ENCODE data around the gene ARHGAP44.

ARHGAP44 gene

GRCh38 chr17:12898110-12898509, 108.8 kb downstream of the ARHGAP44 start:
- DNase-seq (ENCODE audit: low read depth) = no peak

- DNase-seq (ENCODE audit: low read depth) = no peak
These were observed 110.3 kb downstream of the ARHGAP44 start for GRCh38 chr17:12899604-12900003.

DNA sequence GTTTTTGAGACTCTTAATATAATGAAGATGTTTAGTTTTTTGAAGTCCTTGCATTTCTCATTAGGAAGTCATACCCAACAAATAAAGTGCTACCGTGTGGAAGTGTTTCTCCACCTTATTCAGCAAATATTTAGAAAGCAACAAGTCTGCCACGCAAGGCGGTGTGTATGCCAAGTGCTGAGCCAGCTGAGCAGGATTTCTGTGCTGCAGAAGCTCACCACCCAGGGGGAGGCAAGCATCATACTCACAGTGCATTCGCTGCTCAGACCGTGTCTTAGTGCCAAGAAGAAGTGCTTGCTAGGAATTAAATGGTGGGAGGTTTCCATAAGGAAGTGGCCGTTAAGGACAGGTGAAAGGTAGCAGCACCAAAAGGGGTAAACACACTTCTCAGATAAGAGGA, 111.2 kb downstream of the ARHGAP44 start:
- DNase-seq (ENCODE audit: low read depth) = no peak

GRCh38 chr17:12902046-12902445, 112.7 kb downstream of the ARHGAP44 start:
- DNase-seq (ENCODE audit: low read depth) = no peak

DNA sequence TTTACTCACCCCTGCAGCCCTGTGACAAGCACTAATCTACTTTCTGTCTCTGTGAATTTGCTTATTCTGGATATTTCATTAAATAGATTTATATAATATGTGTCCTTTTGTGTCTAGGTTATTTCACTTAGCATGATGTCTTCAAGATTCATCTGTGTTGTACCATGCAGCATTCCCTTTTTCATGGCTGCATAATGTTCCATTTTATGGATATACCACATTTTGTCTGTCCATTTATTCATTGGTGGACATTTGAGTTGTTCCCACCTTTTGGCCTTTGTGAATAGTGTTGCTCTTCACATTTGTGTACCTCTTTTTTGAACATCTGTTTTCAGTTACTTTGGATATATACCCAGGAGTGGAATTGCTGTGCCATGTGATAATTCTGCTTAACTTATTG, 118.2 kb downstream of the ARHGAP44 start:
- no peak for DNase-seq (ENCODE audit: low read depth)

DNA sequence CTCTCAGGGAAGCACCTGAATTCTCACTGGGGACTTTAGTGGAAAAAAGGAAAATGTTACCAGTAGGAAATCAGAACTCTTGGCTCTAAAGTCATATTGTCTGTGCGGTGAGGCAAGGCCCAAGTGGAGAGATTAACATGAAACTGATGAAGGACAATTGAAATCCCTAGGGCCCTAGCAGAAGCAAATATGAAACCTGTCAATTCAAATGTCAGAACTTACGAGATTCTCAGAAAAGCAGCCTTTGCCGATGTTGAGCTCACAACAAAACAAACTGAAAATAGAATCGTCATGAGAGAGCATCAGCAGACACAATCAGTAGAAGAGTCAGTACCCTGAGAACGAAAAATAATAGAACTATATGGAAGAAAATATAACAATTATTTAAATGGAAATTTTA, 119.7 kb downstream of the ARHGAP44 start:
- DNase-seq (ENCODE audit: low read depth) = no peak

DNA sequence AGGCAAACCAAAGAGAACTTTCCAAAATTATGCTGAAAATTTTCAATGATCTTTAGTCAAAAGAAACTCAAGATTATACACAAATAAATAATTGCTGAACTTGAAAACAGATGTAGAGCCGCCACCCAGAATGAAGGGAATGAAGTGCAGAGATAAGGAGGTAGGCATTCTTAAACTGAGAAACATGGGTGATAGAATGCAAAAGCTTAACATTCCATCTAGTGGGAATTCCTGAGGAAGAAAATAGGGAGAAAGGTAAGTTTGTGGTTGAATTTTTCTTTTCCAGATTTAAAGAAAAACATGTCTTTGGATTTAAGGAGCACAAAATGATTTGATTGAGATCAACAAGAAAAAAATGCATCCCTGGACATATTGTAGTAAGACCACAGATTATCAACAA, 120.2 kb downstream of the ARHGAP44 start:
- DNase-seq (ENCODE audit: low read depth) = no peak

- no peak for DNase-seq (ENCODE audit: low read depth)
These were observed 121.9 kb downstream of the ARHGAP44 start for GRCh38 chr17:12911239-12911638.

DNA sequence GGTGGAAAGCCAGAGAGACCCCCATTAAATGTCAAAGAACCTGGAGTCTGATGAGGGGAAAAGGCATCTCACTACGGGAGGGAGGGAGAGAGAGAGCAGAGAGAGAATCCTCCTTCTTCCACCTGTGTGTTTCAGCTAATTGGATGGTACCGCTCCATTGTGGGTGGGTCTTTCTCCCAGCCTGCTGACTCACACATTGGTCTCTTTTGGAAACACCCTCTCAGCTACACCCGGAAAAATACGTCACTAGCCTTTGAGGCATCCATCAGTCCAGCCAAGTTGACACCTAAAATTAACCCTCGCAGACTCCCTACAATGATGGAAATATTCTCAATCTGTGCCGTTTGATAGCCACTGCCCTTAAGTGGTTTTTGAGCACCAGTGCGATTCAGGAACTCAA, 128.1 kb downstream of the ARHGAP44 start:
- no peak for DNase-seq (ENCODE audit: low read depth)

- DNase-seq (ENCODE audit: low read depth) = no peak
These were observed 128.8 kb downstream of the ARHGAP44 start for GRCh38 chr17:12918142-12918541.

- DNase-seq (ENCODE audit: low read depth) = no peak
These were observed 132.8 kb downstream of the ARHGAP44 start for GRCh38 chr17:12922120-12922519.

DNA sequence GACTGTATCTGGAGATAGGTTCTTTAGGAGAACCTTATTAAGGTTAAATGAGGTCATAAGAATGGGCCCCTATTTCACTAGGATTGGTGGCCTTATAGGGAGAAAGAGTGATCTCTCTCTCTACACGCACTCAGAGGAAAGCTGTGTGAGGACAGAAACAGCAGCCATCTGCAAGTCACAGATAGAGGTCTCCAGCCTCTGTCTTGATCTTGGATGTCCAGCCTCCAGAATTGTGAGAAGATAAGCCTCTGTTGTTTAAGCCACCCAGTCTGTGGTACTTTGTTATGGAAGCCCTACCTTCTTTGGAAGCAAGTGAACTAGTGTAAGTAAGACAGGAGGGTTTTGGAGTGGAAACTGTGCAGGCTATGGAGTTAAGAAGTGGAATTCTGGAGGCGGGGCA, 135.3 kb downstream of the ARHGAP44 start:
- no peak for DNase-seq (ENCODE audit: low read depth)

DNA sequence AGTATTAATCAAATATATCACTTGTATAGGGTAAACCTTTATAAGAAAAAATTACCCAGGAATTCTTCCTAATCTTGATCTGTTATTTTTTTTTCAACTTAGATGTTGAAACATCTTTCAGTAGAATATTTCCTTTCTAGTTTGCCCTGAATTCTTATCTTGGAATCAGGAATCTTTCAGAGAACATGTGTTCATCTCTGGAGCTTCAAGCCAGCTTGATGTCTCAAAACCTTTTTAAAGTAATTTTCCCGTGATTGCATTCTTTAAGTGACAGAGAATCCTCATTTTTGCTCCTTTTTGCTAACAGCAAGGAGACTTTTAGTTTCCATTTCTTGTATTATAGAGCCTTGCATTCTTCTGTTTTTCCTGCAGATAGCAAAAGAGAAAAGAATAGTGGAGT, 137.7 kb downstream of the ARHGAP44 start:
- DNase-seq (ENCODE audit: low read depth) = no peak

DNA sequence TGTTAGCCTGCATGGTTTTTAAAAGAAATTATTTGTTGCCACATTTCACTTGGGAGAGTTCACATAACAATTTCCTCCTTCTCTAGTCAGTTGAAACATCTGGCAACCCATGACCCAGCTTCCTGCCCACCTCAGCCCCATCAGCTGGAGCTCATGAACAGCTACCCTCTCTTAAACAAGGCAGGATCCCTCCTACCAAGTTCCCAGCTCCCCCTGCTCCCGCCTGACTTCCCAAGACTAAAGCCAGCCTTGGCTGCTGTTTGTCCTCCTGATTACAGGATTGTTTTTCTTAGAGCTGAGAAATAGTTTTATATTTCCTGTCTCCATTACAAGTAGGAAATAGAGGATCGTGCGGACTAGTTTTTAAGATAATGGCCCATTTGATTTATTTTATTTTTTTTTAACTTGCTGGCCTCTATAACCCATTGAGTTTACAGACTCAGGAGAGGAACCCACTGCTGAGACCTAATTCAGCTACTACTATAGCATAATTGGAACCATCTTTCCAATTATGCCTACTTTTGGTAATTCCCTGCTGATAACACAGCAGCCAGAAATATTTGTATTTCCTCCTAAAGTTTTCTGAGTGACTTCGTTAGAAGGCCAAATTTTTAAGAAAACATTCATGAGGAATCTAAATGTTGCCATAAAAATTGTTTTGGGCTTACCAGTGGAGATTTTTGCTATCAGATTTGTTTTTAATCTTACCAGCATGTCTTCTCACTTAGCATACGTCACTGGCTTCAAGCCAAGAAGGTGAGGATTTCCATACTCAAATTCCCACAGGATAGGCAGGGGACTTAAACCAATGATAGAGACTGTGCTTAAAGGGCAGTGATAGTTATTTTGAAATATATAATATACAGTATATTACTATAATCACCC, 138.5 kb downstream of the ARHGAP44 start:
- DNase-seq (ENCODE audit: low read depth) = no peak

- DNase-seq (ENCODE audit: low read depth) = no peak
These were observed 139.4 kb downstream of the ARHGAP44 start for GRCh38 chr17:12928736-12929135.

- no peak for DNase-seq (ENCODE audit: low read depth)
These were observed 147.2 kb downstream of the ARHGAP44 start for GRCh38 chr17:12936501-12936900.

- no peak for DNase-seq (ENCODE audit: low read depth)
These were observed 151.4 kb downstream of the ARHGAP44 start for GRCh38 chr17:12940699-12941098.

DNA sequence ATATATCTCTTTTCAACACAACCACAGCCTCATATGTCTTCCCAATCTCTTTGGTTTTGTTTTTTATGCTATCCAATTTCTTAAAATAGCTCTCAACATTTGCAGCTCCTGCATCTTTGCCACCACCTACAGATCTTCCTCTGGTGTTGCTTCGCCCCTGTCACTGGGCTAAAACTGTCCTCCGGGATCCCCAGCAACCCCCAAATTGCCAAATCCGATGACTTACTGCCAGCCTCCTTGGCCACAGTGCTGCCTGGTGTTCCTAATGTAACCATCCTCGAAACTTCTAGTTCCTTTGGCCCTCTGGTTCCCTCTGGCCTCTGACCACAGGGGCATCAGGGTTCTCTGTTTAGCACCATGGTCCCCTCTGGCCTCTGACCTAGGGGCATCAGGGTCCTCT, 157.7 kb downstream of the ARHGAP44 start:
- no peak for DNase-seq (ENCODE audit: low read depth)

- no peak for DNase-seq (ENCODE audit: low read depth)
These were observed 162.7 kb downstream of the ARHGAP44 start for GRCh38 chr17:12952012-12952411.

DNA sequence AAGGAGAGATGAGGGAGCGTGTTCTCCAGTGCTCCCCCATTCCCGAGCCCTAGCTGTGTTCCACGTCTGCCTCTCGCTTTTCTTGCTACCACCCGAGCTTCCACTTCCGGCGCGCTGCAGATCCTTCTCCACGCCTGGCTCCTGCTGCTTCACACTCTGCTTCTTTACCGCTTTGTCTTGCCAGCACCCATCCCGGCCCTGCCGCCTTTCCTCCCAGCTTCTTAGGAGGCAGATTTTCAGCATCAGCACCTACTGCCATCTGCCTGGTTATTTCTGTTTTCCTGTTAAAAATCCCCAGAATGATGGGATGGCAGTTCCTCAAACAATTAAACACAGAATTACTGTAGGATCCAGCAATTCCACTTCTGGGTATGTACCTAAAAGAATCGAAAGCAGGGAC, 163.9 kb downstream of the ARHGAP44 start:
- DNase-seq (ENCODE audit: low read depth) = no peak

GRCh38 chr17:12955521-12955920, 166.2 kb downstream of the ARHGAP44 start:
- no peak for DNase-seq (ENCODE audit: low read depth)

GRCh38 chr17:12958786-12959185, 169.5 kb downstream of the ARHGAP44 start:
- DNase-seq (ENCODE audit: low read depth) = no peak

GRCh38 chr17:12959441-12959840, 170.1 kb downstream of the ARHGAP44 start:
- DNase-seq (ENCODE audit: low read depth) = no peak

- DNase-seq (ENCODE audit: low read depth) = no peak
These were observed 172.4 kb downstream of the ARHGAP44 start for GRCh38 chr17:12961655-12962054.
